IMR-90 (cell line): ENCODE data around the gene KRTAP10-10. TPM values are rescaled to one million over a fixed set of nuclear protein-coding genes. Genes with fewer than 3 reads are reported as not detected.

Source experiments
- ATAC-seq: fragments of 200-7000 bp; cut with Tn5 transposase; 2 replicates; pipeline ENCODE4 v1.9.1; 2020; ENCODE audit warnings: low read depth, mild to moderate bottlenecking, moderate library complexity
- BruUV-seq: library from RNA; stranded (reverse); fragments of 400-500 nt; replicated peaks from 2 replicates; lab custom pipeline; 2021; lab: Mats Ljungman, UMichigan
- CTCF ChIA-PET: fragments of 300-600 bp; formaldehyde crosslinking; extraction: SDS; loops from one replicate; lab custom pipeline; 2021; ENCODE audit warnings: antibody characterized with exemption; lab: Yijun Ruan, JAX
- POLR2A ChIA-PET: fragments of 300-600 bp; sonication (Branson Sonifier 250); formaldehyde crosslinking; loops from one replicate; lab custom pipeline; 2022; ENCODE audit warnings: antibody characterized with exemption; ENCODE audit not compliant: unreplicated experiment; lab: Charles Lee
- DNase-seq: peaks from one replicate; pipeline ENCODE4 v3.0.0; 2013
- H2AFZ ChIP-seq: replicated peaks from 2 replicates; pipeline ENCODE3; 2013; ENCODE audit warnings: low read length, mild to moderate bottlenecking; ENCODE audit not compliant: poor library complexity
- H2AK5ac ChIP-seq: 2 replicates; pipeline ENCODE4 v1.6.1; 2013; ENCODE audit warnings: low read depth, low read length, inconsistent platforms
- H2AK9ac ChIP-seq: replicated peaks from 2 replicates; pipeline ENCODE3; 2013; ENCODE audit warnings: mild to moderate bottlenecking, low read depth, low read length, moderate library complexity; ENCODE audit not compliant: poor library complexity
- H2BK120ac ChIP-seq: 2 replicates; pipeline ENCODE4 v1.6.1; 2013; ENCODE audit warnings: low read depth, low read length, inconsistent platforms
- H2BK15ac ChIP-seq: 3 replicates; pipeline ENCODE4 v1.6.1; 2013; ENCODE audit warnings: low read depth, low read length, inconsistent platforms
- H2BK20ac ChIP-seq: 2 replicates; pipeline ENCODE4 v1.6.1; 2013; ENCODE audit warnings: low read depth, mild to moderate bottlenecking, inconsistent platforms, low read length, moderate library complexity
- H2BK5ac ChIP-seq: 2 replicates; pipeline ENCODE4 v1.6.1; 2013; ENCODE audit warnings: mild to moderate bottlenecking, low read depth, low read length, inconsistent platforms; ENCODE audit not compliant: poor library complexity, severe bottlenecking
- H3K14ac ChIP-seq: replicated peaks from 2 replicates; pipeline ENCODE4 v1.6.1; 2013; ENCODE audit warnings: low read depth, low read length, inconsistent platforms
- H3K18ac ChIP-seq: 2 replicates; pipeline ENCODE4 v1.6.1; 2013; ENCODE audit warnings: low read depth, low read length, control low read depth
- H3K23ac ChIP-seq: 2 replicates; pipeline ENCODE4 v1.6.1; 2013; ENCODE audit warnings: low read depth, low read length, inconsistent platforms
- H3K27ac ChIP-seq: 2 replicates; pipeline ENCODE4 v1.5.1; 2013; ENCODE audit warnings: mild to moderate bottlenecking, control low read depth, low read length; ENCODE audit not compliant: insufficient read depth
- H3K27me3 ChIP-seq: 2 replicates; pipeline ENCODE4 v1.6.1; 2013; ENCODE audit warnings: low read length; ENCODE audit not compliant: control insufficient read depth, insufficient read depth
- H3K36me3 ChIP-seq: 2 replicates; pipeline ENCODE4 v1.6.1; 2013; ENCODE audit warnings: low read length, mixed read lengths; ENCODE audit not compliant: control insufficient read depth, insufficient read depth
- H3K4ac ChIP-seq: 2 replicates; pipeline ENCODE4 v1.6.1; 2013; ENCODE audit warnings: low read depth, low read length, inconsistent platforms
- H3K4me1 ChIP-seq: 2 replicates; pipeline ENCODE4 v1.6.1; 2013; ENCODE audit warnings: low read length, mixed read lengths; ENCODE audit not compliant: control insufficient read depth, insufficient read depth
- H3K4me2 ChIP-seq: 2 replicates; pipeline ENCODE4 v1.6.1; 2013; ENCODE audit warnings: low read depth, mild to moderate bottlenecking, control low read depth, low read length, moderate library complexity
- H3K4me3 ChIP-seq: 2 replicates; pipeline ENCODE4 v1.5.1; 2013; ENCODE audit warnings: low read depth, mild to moderate bottlenecking, control low read depth, low read length, moderate library complexity; ENCODE audit not compliant: insufficient read depth
- H3K56ac ChIP-seq: 2 replicates; pipeline ENCODE4 v1.6.1; 2013; ENCODE audit warnings: low read length, inconsistent platforms; ENCODE audit not compliant: insufficient read depth; ENCODE audit errors: extremely low read depth
- H3K79me1 ChIP-seq, 2 experiments: 2 replicates each; pipeline ENCODE4 v1.6.1; 2013; ENCODE audit warnings: low read length in 2 of 2, inconsistent platforms in 1 of 2, low read depth in 1 of 2
- H3K9ac ChIP-seq: 2 replicates; pipeline ENCODE4 v1.6.1; 2013; ENCODE audit warnings: low read depth, low read length, control low read depth
- H3K9me1 ChIP-seq: 2 replicates; pipeline ENCODE4 v1.6.1; 2013; ENCODE audit warnings: low read length, inconsistent platforms; ENCODE audit not compliant: insufficient read depth
- H3K9me3 ChIP-seq: 2 replicates; pipeline ENCODE4 v1.6.1; 2013; ENCODE audit warnings: low read length; ENCODE audit not compliant: control insufficient read depth, insufficient read depth
- H4K20me1 ChIP-seq: 2 replicates; pipeline ENCODE4 v1.6.1; 2013; ENCODE audit warnings: low read length, inconsistent platforms; ENCODE audit not compliant: insufficient read depth
- H4K5ac ChIP-seq: 2 replicates; pipeline ENCODE4 v1.6.1; 2013; ENCODE audit warnings: mild to moderate bottlenecking, low read depth, low read length, control low read depth
- H4K8ac ChIP-seq, 2 experiments: 2 replicates each; pipeline ENCODE4 v1.6.1; 2013; ENCODE audit warnings: low read depth in 2 of 2, low read length in 2 of 2, control low read depth in 1 of 2, inconsistent platforms in 1 of 2
- H4K91ac ChIP-seq: 2 replicates; pipeline ENCODE4 v1.6.1; 2013; ENCODE audit warnings: low read depth, low read length, inconsistent platforms; ENCODE audit not compliant: insufficient read depth
- BHLHE40 ChIP-seq: fragments of 150-350 bp; IDR thresholded peaks from 2 replicates; pipeline ENCODE4 v1.6.1; 2016; ENCODE audit warnings: mild to moderate bottlenecking, low read depth, low read length
- CEBPB ChIP-seq: IDR thresholded peaks from 2 replicates; pipeline ENCODE4 v1.6.1; 2012; ENCODE audit warnings: low read depth, low read length, improper control_type of control experiment
- CHD1 ChIP-seq: IDR thresholded peaks from 2 replicates; pipeline ENCODE4 v1.6.1; 2012; ENCODE audit warnings: low read depth, low read length, improper control_type of control experiment
- MAFK ChIP-seq: IDR thresholded peaks from 2 replicates; pipeline ENCODE4 v1.6.1; 2012; ENCODE audit warnings: low read depth, low read length, improper control_type of control experiment
- MAZ ChIP-seq: IDR thresholded peaks from 2 replicates; pipeline ENCODE4 v1.6.1; 2012; ENCODE audit warnings: low read depth, mild to moderate bottlenecking, low read length, improper control_type of control experiment, moderate library complexity, borderline replicate concordance
- MXI1 ChIP-seq: IDR thresholded peaks from 2 replicates; pipeline ENCODE4 v1.6.1; 2012; ENCODE audit warnings: low read depth, mild to moderate bottlenecking, low read length, moderate library complexity, borderline replicate concordance
- POLR2A ChIP-seq: IDR thresholded peaks from 2 replicates; pipeline ENCODE4 v1.6.1; 2012; ENCODE audit warnings: mild to moderate bottlenecking, low read depth, low read length
- RFX5 ChIP-seq: IDR thresholded peaks from 2 replicates; pipeline ENCODE4 v1.8.0; 2012; ENCODE audit warnings: low read depth, mild to moderate bottlenecking, low read length, moderate library complexity
- SMC3 ChIP-seq: fragments of 150-350 bp; IDR thresholded peaks from 2 replicates; pipeline ENCODE4 v1.6.1; 2016; ENCODE audit warnings: low read depth, mild to moderate bottlenecking, antibody characterized with exemption, low read length, moderate library complexity
- WGBS, 2 experiments: methylation state at CpG; one replicate each; pipeline versions ENCODE4 v1.1.5 to v1.1.7; 2013; ENCODE audit warnings: missing lambda C conversion rate in 2 of 2; ENCODE audit not compliant: insufficient read length in 1 of 2; ENCODE audit errors: extremely low coverage in 2 of 2; 5-methylcytosine and 5-hydroxymethylcytosine counted together
- dilution Hi-C: fragments of 300-500 bp; cut with HindIII; formaldehyde crosslinking; loops from one replicate; pipeline ENCODE4 v1.14.3; 2018; ENCODE audit warnings: low sequenced_read_pairs; ENCODE audit not compliant: unreplicated experiment
- in situ Hi-C: fragments of 300-500 bp; cut with MboI; formaldehyde crosslinking; loops from 3 replicates; pipeline ENCODE4 v1.14.3; 2019; ENCODE audit warnings: low sequenced_read_pairs, inconsistent platforms, mixed read lengths
- intact Hi-C: fragments of 100-400 bp; cut with micrococcal nuclease; formaldehyde crosslinking; loops from 2 replicates; pipeline ENCODE4 v1.10.0; 2022
- polyA plus RNA-seq, 3 experiments: library from polyadenylated mRNA; depleted of rRNA; stranded (reverse); fragments of >200 nt; gene quantifications; 2 replicates each; pipeline ENCODE4 v1.2.3, GENCODE V29; 2012; ENCODE audit warnings: low replicate concordance in 1 of 3
- total RNA-seq: library from RNA; depleted of rRNA; stranded (reverse); fragments of >200 nt; gene quantifications from 2 replicates; pipeline ENCODE4 v1.2.3, GENCODE V29; 2012
- TF ChIP-seq, protein P1 (sequence below): conservative IDR thresholded peaks from 2 replicates; pipeline ENCODE4 v1.5.1; 2012; ENCODE audit warnings: mild to moderate bottlenecking, low read depth, low read length, improper control_type of control experiment

KRTAP10-10 gene
- total and polyA plus RNA-seq, 2 of the 4 experiments (the other 2 are of a cell fraction): not detected

DNA sequence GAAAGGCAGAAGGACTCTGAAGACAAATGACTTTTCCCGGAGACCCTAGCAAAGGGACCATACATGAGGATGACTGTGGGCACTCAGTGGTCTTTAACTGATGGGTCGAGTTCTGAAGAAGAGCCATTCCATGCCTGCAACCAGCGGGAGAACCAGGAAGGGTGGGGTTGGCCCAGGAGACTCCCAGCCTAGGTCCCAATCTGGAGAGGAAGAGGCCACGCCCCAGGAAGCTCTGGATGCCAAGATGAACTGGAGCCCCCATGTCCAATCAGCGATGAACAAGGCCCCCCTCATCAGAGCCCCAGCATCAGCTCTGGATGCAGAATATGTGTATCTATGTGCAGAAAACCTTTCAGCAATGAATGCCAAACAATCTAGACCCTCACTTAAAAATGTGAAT is 3.6 kb downstream of the KRTAP10-10 start:
- Histone ChIP-seq H2AFZ (no peak overlapping the region), H3K4me1 (no peaks in the 10 kb centered on the region), H2BK20ac (no peak overlapping the region), H2BK5ac (no peak overlapping the region), H3K36me3 (no peaks in the 10 kb centered on the region), H3K23ac (no peak overlapping the region), H2BK15ac (no peak overlapping the region), H3K56ac (no peak overlapping the region), H3K9ac (no peak overlapping the region), H3K4me2 (no peak overlapping the region), H2AK9ac (no peak overlapping the region), H2AK5ac (no peak overlapping the region), H3K14ac (no peak overlapping the region), H3K18ac (no peak overlapping the region), H4K5ac (no peak overlapping the region), H4K8ac (no peak overlapping the region), H3K4me3 (no peak overlapping the region), H3K27me3 (no peaks in the 10 kb centered on the region; the same call in 1 of the 2 replicates), H3K9me3 (peaks cover 10% of the 10 kb centered on the region), H4K20me1 (no peaks in the 10 kb centered on the region), H3K27ac (no peak overlapping the region), H3K9me1 (no peaks in the 10 kb centered on the region), H4K91ac (no peak overlapping the region), H3K79me1 (no peaks in the 10 kb centered on the region), H3K4ac (no peak overlapping the region), H2BK120ac (no peak overlapping the region)
- 83% methylated on average over 2 of the region's 5 CpGs; no CpG with 5 or more reads in 1 of the 2 experiments for WGBS, 2 experiments
- no TSS peak for BruUV-seq
- DNase-seq (no peak), ATAC-seq (no peak)
- intact Hi-C loops (no loop called here), dilution Hi-C loops (no loop called here), in situ Hi-C loops (no loop called here)
- POLR2A ChIA-PET: no interaction called here
- CTCF ChIA-PET: no interaction called here
- TF ChIP-seq MAZ (no peak), CEBPB (no peak), POLR2A (no peak), MAFK (no peak), RFX5 (no peak), MXI1 (no peak), SMC3 (no peak), BHLHE40 (no peak), CHD1 (no peak)
- TF ChIP-seq, protein P1, sequence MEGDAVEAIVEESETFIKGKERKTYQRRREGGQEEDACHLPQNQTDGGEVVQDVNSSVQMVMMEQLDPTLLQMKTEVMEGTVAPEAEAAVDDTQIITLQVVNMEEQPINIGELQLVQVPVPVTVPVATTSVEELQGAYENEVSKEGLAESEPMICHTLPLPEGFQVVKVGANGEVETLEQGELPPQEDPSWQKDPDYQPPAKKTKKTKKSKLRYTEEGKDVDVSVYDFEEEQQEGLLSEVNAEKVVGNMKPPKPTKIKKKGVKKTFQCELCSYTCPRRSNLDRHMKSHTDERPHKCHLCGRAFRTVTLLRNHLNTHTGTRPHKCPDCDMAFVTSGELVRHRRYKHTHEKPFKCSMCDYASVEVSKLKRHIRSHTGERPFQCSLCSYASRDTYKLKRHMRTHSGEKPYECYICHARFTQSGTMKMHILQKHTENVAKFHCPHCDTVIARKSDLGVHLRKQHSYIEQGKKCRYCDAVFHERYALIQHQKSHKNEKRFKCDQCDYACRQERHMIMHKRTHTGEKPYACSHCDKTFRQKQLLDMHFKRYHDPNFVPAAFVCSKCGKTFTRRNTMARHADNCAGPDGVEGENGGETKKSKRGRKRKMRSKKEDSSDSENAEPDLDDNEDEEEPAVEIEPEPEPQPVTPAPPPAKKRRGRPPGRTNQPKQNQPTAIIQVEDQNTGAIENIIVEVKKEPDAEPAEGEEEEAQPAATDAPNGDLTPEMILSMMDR: no peak
